Vagina (tissue), 2 donors: ENCODE results near the gene B4GALNT4.

Experiments
- CTCF ChIP-seq, 3 experiments: fragments of 450-650 bp in 2 of 3; fragments of 200-600 bp in 1 of 3; sonication (generic) in 1 of 3; IDR thresholded peaks; one replicate each; pipeline ENCODE4 v1.5.1; 2017 to 2019; ENCODE audit warnings: antibody characterized with exemption in 3 of 3, mild to moderate bottlenecking in 2 of 3, moderate library complexity in 2 of 3
- POLR2A ChIP-seq, 2 donors: fragments of 450-650 bp; IDR thresholded peaks; one replicate each; pipeline ENCODE4 v1.6.1; 2017; ENCODE audit warnings: antibody characterized with exemption in 2 of 2, mild to moderate bottlenecking in 2 of 2, moderate library complexity in 2 of 2

GRCh38 chr11:327581-327923, 41.7 kb upstream of the B4GALNT4 start:
- TF ChIP-seq CTCF (IDR thresholded peaks at IDR 0.05) (no peak), POLR2A (IDR thresholded peaks at IDR 0.05) (no peak)
